Measurements from ENCODE around the gene KLK14.

KLK14 gene

DNA sequence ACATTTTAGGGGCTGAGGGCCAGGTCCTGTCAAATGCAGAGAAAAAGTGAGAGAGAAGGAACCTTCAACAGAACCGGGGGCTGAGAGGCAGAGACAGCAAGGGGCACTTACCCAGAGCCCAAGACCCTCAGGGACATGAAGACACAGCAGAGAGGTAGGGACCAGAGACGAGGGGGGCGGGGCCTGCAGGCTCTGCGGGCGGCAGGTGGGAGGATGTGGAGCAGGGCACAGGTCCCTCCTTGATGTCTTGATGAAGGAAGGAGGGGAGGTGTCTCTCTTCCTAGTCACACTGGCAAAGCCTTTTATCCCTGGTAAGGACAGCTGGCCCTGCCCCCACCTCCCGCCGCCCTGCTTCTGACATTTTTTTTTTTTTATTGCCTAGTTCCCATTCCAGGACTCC is at the start of gene KLK14:
KLK14 (minus strand) TSS at position 277 of the 400 bp plus-strand sequence; CDS start at position 4, 273 bp downstream.
- DNase-seq (ENCODE audit: low read depth), result no peak
- TF ChIP-seq, protein P1, sequence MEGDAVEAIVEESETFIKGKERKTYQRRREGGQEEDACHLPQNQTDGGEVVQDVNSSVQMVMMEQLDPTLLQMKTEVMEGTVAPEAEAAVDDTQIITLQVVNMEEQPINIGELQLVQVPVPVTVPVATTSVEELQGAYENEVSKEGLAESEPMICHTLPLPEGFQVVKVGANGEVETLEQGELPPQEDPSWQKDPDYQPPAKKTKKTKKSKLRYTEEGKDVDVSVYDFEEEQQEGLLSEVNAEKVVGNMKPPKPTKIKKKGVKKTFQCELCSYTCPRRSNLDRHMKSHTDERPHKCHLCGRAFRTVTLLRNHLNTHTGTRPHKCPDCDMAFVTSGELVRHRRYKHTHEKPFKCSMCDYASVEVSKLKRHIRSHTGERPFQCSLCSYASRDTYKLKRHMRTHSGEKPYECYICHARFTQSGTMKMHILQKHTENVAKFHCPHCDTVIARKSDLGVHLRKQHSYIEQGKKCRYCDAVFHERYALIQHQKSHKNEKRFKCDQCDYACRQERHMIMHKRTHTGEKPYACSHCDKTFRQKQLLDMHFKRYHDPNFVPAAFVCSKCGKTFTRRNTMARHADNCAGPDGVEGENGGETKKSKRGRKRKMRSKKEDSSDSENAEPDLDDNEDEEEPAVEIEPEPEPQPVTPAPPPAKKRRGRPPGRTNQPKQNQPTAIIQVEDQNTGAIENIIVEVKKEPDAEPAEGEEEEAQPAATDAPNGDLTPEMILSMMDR (conservative IDR thresholded peaks at IDR 0.05; ENCODE audit: control insufficient read depth, insufficient read depth, low read depth, low read length), result no peak
- no peak within 1 kb of the TSS for H3K4me3 ChIP-seq (ENCODE audit: control insufficient read depth, low read depth, low read length)

DNA sequence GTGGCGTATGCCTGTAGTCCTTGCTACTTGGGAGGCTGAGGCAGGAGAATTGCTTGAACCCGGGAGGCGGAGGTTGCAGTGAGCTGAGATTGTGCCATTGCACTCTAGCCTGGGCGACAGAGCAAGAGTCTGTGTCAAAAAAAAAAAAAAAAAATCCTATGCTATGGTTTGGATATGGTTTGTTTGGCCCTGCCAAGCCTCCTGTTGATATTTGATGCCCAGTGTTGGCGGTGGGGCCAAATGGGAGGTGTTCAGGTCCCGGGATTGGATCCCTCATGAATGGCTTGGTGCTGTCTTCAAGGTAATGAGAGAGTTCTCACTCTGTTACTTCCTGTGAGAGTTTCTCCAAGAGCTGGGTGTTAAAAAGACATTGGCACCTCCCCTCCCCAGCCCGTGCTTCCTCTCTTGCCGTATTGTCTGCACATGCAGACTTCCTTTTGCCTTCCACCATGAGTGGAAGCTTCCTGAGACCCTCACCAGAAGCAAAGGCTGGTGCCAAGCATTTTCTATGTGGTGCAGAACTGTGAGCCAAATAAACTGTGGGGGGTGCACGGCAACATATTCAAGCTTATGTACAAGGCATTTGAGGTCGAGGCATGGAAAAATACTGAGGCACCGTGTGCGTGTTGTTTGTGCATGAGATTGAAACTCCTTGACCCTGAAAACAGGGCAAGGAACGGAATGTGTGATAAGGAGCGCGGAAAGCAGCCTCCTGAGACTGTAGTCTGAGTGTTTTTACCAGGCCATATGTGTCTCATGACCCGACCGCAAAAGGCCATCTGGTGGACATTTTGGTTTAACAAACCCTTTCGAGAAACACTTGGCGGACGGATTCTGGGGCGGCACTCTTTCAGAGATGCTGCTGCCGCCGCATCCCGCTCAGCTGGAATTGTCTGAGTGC is 49.3 kb upstream of the KLK14 start:
- TF ChIP-seq, protein P1 (conservative IDR thresholded peaks at IDR 0.05; ENCODE audit: control insufficient read depth, insufficient read depth, low read depth, low read length), result peak; percentile 16
- peak; percentile 81 for DNase-seq (ENCODE audit: low read depth)
- no peak overlapping the region for H3K4me3 ChIP-seq (ENCODE audit: control insufficient read depth, low read depth, low read length)

- TF ChIP-seq, protein P1 (conservative IDR thresholded peaks at IDR 0.05; ENCODE audit: control insufficient read depth, insufficient read depth, low read depth, low read length), result no peak
- H3K4me3 ChIP-seq (ENCODE audit: control insufficient read depth, low read depth, low read length), result no peak overlapping the region
- DNase-seq (ENCODE audit: low read depth), result no peak
These were observed 47.0 kb upstream of the KLK14 start for GRCh38 chr19:51129716-51130115.

- no peak for DNase-seq (ENCODE audit: low read depth)
- TF ChIP-seq, protein P1 (conservative IDR thresholded peaks at IDR 0.05; ENCODE audit: control insufficient read depth, insufficient read depth, low read depth, low read length), result no peak
- H3K4me3 ChIP-seq (ENCODE audit: control insufficient read depth, low read depth, low read length), result no peak overlapping the region
These were observed 45.5 kb upstream of the KLK14 start for GRCh38 chr19:51128227-51128626.

DNA sequence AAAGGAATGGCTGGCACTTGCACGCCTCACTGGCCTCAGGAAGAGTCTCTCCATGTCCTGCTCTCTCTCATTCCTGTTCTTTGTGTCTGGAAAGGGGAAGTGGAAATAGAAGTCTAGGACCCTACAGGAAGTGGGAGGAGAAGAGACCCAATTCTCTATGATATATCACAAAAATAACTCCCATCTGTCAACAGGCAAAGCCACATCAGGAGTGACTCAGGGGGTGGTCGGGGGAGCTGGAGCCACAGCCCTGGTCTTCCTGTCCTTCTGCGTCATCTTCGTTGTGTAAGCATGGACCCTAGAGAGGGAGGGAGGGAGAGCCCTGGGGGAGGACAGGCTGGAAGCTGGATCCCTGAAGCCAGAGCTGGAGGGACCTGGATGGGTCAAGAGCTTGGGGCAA is 45.1 kb upstream of the KLK14 start:
- H3K4me3 ChIP-seq (ENCODE audit: control insufficient read depth, low read depth, low read length), result no peak overlapping the region
- DNase-seq (ENCODE audit: low read depth), result peak; percentile 80
- TF ChIP-seq, protein P1 (conservative IDR thresholded peaks at IDR 0.05; ENCODE audit: control insufficient read depth, insufficient read depth, low read depth, low read length), result no peak

DNA sequence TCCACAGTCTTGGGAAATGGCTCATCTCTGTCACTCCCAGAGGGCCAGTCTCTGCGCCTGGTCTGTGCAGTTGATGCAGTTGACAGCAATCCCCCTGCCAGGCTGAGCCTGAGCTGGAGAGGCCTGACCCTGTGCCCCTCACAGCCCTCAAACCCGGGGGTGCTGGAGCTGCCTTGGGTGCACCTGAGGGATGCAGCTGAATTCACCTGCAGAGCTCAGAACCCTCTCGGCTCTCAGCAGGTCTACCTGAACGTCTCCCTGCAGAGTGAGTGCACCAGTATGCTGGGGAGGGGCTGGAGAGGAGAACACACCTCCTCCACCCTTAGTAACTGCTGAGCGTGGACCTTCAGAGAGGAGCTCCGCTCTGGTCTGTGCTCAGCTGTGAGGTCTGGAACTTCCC is 44.3 kb upstream of the KLK14 start:
- no peak for DNase-seq (ENCODE audit: low read depth)
- no peak overlapping the region for H3K4me3 ChIP-seq (ENCODE audit: control insufficient read depth, low read depth, low read length)
- TF ChIP-seq, protein P1 (conservative IDR thresholded peaks at IDR 0.05; ENCODE audit: control insufficient read depth, insufficient read depth, low read depth, low read length), result no peak

Measured in fibroblast of mammary gland (primary cell).